ENCODE data around the gene EEF1AKMT4.

DNA sequence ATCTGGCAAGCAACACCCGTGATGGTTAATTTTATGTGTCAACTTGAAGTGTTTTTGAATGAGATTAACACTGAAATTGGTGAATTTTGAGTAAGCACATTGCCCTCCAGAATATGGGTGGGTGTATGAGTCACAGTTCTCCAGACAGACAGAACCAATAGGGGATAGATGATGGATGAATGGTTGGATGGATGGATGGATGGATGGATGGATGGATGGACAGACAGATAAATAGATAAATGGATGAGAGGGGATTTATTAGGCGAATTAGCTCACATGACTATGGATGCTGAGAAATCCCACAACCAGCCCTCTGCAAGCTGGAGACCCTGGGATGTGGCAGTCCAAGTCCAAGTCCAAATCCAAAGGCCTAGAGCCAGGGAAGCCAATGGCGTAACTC lies 25.5 kb upstream of the EEF1AKMT4 start:
- no peak for TF ChIP-seq POLR2A (IDR thresholded peaks at IDR 0.05)
- TF ChIP-seq, protein P1, sequence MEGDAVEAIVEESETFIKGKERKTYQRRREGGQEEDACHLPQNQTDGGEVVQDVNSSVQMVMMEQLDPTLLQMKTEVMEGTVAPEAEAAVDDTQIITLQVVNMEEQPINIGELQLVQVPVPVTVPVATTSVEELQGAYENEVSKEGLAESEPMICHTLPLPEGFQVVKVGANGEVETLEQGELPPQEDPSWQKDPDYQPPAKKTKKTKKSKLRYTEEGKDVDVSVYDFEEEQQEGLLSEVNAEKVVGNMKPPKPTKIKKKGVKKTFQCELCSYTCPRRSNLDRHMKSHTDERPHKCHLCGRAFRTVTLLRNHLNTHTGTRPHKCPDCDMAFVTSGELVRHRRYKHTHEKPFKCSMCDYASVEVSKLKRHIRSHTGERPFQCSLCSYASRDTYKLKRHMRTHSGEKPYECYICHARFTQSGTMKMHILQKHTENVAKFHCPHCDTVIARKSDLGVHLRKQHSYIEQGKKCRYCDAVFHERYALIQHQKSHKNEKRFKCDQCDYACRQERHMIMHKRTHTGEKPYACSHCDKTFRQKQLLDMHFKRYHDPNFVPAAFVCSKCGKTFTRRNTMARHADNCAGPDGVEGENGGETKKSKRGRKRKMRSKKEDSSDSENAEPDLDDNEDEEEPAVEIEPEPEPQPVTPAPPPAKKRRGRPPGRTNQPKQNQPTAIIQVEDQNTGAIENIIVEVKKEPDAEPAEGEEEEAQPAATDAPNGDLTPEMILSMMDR (IDR thresholded peaks at IDR 0.05 in 4 of 5, conservative IDR thresholded peaks at IDR 0.05 in 1 of 5) = no peak

All from gastrocnemius medialis (tissue), 4 donors.